ENCODE results near the gene MGMT. TPM values are rescaled to one million over a fixed set of nuclear protein-coding genes. Genes with fewer than 3 reads are reported as not detected.

Gene MGMT
- polyA plus RNA-seq, 4 donors = 9.8 to 22.4 (median 17.9) TPM

DNA sequence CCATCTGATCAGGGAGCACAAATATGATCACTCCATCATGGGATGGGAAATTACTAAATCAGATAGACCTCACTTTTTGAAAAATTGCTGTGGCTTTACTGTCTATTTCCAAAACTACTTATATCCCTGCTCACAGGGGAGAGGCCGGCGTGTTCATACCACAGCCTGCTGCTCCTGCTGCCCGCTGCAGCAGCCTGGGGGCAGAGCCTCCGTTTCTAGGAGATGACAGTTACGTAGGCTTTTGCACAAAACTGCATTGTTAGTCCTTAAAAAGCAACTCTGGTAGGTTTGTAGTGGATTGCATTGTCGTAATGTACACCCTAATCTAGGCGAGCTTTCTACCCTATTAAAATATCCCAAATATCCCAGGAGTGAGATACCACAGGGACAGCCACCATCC is 293.4 kb downstream of the MGMT start:
- 93 to 96% (median 96%) methylated on average over 7 of the region's 7 CpGs for WGBS, 3 donors
- Histone ChIP-seq H3K4me3 (ENCODE audit: low read depth in 1 of 3, low read length in 3 of 3) (no peak overlapping the region), H3K27ac (ENCODE audit: low read depth in 1 of 3, low read length in 2 of 3) (no peak overlapping the region), H3K9me3 (ENCODE audit: control insufficient read depth in 2 of 2, insufficient read depth in 1 of 2, low read depth in 1 of 2, low read length in 1 of 2) (no peaks in the 10 kb centered on the region), H3K27me3 (ENCODE audit: control insufficient read depth in 3 of 3, insufficient read depth in 3 of 3, low read length in 3 of 3) (no peaks in the 10 kb centered on the region), H3K4me1 (ENCODE audit: control insufficient read depth in 3 of 3, insufficient read depth in 2 of 3, low read depth in 1 of 3, low read length in 2 of 3) (no peaks in the 10 kb centered on the region), H3K36me3 (ENCODE audit: control insufficient read depth in 3 of 3, insufficient read depth in 2 of 3, low read depth in 1 of 3, low read length in 3 of 3) (peaks cover 0 to 28% (median 0%) of the 10 kb centered on the region in 3 donors)
- FAIRE-seq (no peak), DNase-seq (no peak)

DNA sequence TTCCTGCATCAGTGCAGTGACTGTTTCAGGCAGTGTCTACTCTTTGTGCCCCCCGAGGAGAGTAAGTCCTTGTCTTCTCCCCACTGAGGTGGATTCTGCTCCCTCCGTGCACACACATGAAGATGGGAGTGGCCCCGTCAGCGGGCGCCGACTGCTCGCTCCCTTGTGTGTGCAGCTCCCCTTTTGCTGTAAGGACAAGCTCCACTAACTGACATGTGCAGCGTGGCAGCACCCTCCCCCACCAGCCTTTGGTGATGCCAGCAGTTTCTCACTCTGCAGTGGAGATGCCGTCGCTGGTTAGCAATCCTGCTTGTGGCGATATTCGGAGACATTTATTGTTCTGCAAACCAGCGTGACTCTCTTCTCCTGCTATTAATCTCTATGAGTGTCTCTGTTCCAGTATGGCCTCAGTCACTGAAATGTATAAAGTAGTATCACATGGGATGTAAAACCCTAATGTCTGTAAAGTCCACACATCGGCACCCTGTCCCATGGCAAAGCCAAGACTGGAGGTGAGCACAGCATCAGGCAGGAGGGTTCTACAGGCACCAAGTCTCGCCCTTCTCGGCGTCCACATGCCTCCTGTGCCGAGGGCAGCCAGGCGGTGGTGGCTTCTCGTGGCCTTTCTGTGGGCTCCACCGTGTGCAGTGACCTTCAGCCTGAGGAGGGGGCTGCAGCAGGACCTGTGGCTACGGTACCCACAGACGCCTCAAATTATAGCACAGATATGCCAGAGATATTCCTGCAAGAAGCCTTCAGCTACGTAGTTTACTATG is 294.3 kb downstream of the MGMT start:
- DNase-seq (no peak), FAIRE-seq (no peak)
- 94 to 98% (median 96%) methylated on average over 23 to 24 of the region's 24 CpGs for WGBS, 3 donors
- H3K9me3 ChIP-seq (ENCODE audit: control insufficient read depth in 2 of 2, insufficient read depth in 1 of 2, low read depth in 1 of 2, low read length in 1 of 2) = no peaks in the 10 kb centered on the region
- H3K27ac ChIP-seq (ENCODE audit: low read depth in 1 of 3, low read length in 2 of 3) = no peak overlapping the region
- no peak overlapping the region for H3K4me3 ChIP-seq (ENCODE audit: low read depth in 1 of 3, low read length in 3 of 3)
- peaks cover 0 to 28% (median 0%) of the 10 kb centered on the region in 3 donors for H3K36me3 ChIP-seq (ENCODE audit: control insufficient read depth in 3 of 3, insufficient read depth in 2 of 3, low read depth in 1 of 3, low read length in 3 of 3)
- H3K27me3 ChIP-seq (ENCODE audit: control insufficient read depth in 3 of 3, insufficient read depth in 3 of 3, low read length in 3 of 3) = no peaks in the 10 kb centered on the region
- H3K4me1 ChIP-seq (ENCODE audit: control insufficient read depth in 3 of 3, insufficient read depth in 2 of 3, low read depth in 1 of 3, low read length in 2 of 3) = no peaks in the 10 kb centered on the region

DNA sequence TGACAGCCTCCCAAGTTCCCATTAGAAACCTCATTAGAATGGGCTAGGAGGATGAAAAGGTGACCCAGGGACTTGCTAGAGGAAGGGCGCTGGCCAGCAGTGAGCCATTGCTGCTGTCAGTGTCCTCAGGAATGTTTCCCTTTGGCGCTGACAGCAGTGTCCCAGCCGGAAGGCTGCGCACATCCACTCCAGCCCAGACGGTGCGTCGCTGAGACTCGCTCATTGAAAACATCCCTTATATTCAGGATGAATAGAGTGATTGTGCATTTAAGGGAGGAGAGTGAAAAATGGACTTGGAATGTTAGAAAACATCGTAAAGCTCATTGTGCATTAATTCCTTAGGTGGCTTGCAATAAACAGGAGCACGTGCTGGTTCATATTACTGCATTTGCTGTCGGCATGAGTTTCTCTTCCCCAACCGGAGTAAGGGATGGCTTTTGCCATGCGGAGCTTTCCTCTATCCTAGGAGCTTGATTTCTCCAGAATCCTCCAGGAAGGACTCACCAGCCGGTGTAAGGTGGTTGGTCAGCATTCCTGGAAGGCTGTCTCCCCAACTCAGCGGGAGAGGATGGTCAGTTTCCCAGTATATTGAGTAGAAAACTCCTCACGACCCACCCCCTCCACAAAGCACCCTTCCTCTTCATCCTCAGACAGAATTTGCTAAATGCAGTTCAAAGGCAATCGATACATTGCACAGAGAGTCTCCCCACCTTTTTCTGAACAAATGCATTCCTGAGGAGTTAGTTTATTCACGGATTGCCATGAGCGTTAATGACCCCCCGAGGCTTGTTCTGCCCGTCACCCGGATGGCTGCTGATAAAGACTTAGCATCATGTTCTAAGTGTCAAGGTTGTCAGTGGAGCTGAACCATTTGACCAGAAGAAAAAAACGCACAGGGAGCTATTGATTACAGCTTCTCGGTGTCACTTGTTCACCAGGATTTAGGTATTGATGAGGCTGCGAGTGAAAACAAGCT is 295.2 kb downstream of the MGMT start:
- H3K4me1 ChIP-seq (ENCODE audit: control insufficient read depth in 3 of 3, insufficient read depth in 2 of 3, low read depth in 1 of 3, low read length in 2 of 3) = no peaks in the 10 kb centered on the region
- DNase-seq = no peak
- no peak overlapping the region for H3K27ac ChIP-seq (ENCODE audit: low read depth in 1 of 3, low read length in 2 of 3)
- H3K4me3 ChIP-seq (ENCODE audit: low read depth in 1 of 3, low read length in 3 of 3) = no peak overlapping the region
- 82 to 93% (median 88%) methylated on average over 25 of the region's 25 CpGs for WGBS, 3 donors
- H3K36me3 ChIP-seq (ENCODE audit: control insufficient read depth in 3 of 3, insufficient read depth in 2 of 3, low read depth in 1 of 3, low read length in 3 of 3) = peaks cover 0 to 35% (median 0%) of the 10 kb centered on the region in 3 donors
- H3K27me3 ChIP-seq (ENCODE audit: control insufficient read depth in 3 of 3, insufficient read depth in 3 of 3, low read length in 3 of 3) = no peaks in the 10 kb centered on the region
- no peaks in the 10 kb centered on the region for H3K9me3 ChIP-seq (ENCODE audit: control insufficient read depth in 2 of 2, insufficient read depth in 1 of 2, low read depth in 1 of 2, low read length in 1 of 2)
- no peak for FAIRE-seq

DNA sequence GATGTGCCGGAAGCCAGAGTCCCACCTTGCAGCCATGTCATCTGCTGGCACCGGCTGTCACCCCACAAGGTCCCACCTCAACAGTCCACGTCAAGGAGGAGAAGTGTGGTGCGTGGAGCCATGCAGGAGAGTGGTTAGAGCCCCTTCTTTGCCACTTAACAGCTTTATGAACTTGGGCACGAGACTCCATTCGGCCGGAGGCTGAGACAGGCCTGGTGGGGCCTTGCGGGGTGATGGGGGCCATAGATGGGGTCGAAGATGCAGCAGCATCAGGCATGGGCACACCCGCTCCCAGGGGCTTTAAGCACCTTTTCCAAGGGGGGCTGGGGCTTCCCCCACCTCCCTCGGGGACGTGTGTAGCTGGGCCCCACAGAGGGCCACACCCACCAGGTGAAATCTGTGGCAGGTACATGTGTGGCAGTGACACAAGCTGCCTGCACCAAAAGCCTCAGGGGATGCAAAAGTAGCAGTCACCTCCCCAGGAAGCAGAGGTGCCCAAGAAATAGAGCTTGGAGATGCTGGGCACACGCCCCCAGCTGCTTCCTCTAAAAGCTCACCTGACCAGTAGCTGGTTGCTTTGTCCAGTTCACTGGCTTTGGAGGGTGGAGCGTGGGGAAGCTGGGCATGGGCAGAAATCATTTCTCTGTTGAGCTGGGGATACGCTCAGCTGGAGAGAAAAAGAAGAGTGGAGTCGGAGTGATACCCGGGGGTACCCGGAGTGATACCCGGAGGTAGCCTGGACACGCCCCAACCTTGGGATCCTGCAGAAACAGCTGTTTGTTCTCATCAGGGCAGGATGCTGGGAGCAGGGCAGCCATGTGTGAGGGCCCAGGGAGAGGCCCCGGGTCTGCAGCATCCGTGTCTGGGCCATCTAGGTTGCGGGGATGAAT is 297.2 kb downstream of the MGMT start:
- Histone ChIP-seq H3K4me1 (ENCODE audit: control insufficient read depth in 3 of 3, insufficient read depth in 2 of 3, low read depth in 1 of 3, low read length in 2 of 3) (no peaks in the 10 kb centered on the region), H3K36me3 (ENCODE audit: control insufficient read depth in 3 of 3, insufficient read depth in 2 of 3, low read depth in 1 of 3, low read length in 3 of 3) (peaks cover 0 to 41% (median 0%) of the 10 kb centered on the region in 3 donors), H3K4me3 (ENCODE audit: low read depth in 1 of 3, low read length in 3 of 3) (no peak overlapping the region), H3K27ac (ENCODE audit: low read depth in 1 of 3, low read length in 2 of 3) (no peak overlapping the region), H3K9me3 (ENCODE audit: control insufficient read depth in 2 of 2, insufficient read depth in 1 of 2, low read depth in 1 of 2, low read length in 1 of 2) (no peaks in the 10 kb centered on the region), H3K27me3 (ENCODE audit: control insufficient read depth in 3 of 3, insufficient read depth in 3 of 3, low read length in 3 of 3) (no peaks in the 10 kb centered on the region)
- FAIRE-seq (no peak), DNase-seq (no peak)
- WGBS, 3 donors = 88 to 95% (median 90%) methylated on average over 22 to 23 of the region's 23 CpGs

GRCh38 chr10:129764901-129765663 is 298.0 kb downstream of the MGMT start:
- WGBS, 3 donors = 89 to 92% (median 92%) methylated on average over 13 of the region's 13 CpGs
- no peak for FAIRE-seq
- H3K9me3 ChIP-seq (ENCODE audit: control insufficient read depth in 2 of 2, insufficient read depth in 1 of 2, low read depth in 1 of 2, low read length in 1 of 2) = no peaks in the 10 kb centered on the region

GRCh38 chr10:129765664-129766550 is 298.9 kb downstream of the MGMT start:
- Histone ChIP-seq H3K27ac (ENCODE audit: low read depth in 1 of 3, low read length in 2 of 3) (no peak overlapping the region), H3K36me3 (ENCODE audit: control insufficient read depth in 3 of 3, insufficient read depth in 2 of 3, low read depth in 1 of 3, low read length in 3 of 3) (peaks cover 0 to 38% (median 0%) of the 10 kb centered on the region in 3 donors), H3K4me1 (ENCODE audit: control insufficient read depth in 3 of 3, insufficient read depth in 2 of 3, low read depth in 1 of 3, low read length in 2 of 3) (no peaks in the 10 kb centered on the region), H3K9me3 (ENCODE audit: control insufficient read depth in 2 of 2, insufficient read depth in 1 of 2, low read depth in 1 of 2, low read length in 1 of 2) (no peaks in the 10 kb centered on the region), H3K4me3 (ENCODE audit: low read depth in 1 of 3, low read length in 3 of 3) (no peak overlapping the region), H3K27me3 (ENCODE audit: control insufficient read depth in 3 of 3, insufficient read depth in 3 of 3, low read length in 3 of 3) (no peaks in the 10 kb centered on the region)
- FAIRE-seq = no peak
- DNase-seq = no peak
- 91 to 97% (median 92%) methylated on average over 24 to 25 of the region's 25 CpGs for WGBS, 3 donors

More at GRCh38 chr10:129764901-129765663, 298.0 kb downstream of the MGMT start:
- no peak for DNase-seq
- Histone ChIP-seq H3K4me3 (ENCODE audit: low read depth in 1 of 3, low read length in 3 of 3) (no peak overlapping the region), H3K27ac (ENCODE audit: low read depth in 1 of 3, low read length in 2 of 3) (no peak overlapping the region), H3K27me3 (ENCODE audit: control insufficient read depth in 3 of 3, insufficient read depth in 3 of 3, low read length in 3 of 3) (no peaks in the 10 kb centered on the region), H3K4me1 (ENCODE audit: control insufficient read depth in 3 of 3, insufficient read depth in 2 of 3, low read depth in 1 of 3, low read length in 2 of 3) (no peaks in the 10 kb centered on the region), H3K36me3 (ENCODE audit: control insufficient read depth in 3 of 3, insufficient read depth in 2 of 3, low read depth in 1 of 3, low read length in 3 of 3) (peaks cover 0 to 38% (median 0%) of the 10 kb centered on the region in 3 donors)
